Measurements from ENCODE around the gene TRIM15. TPM values are rescaled to one million over a fixed set of nuclear protein-coding genes. Genes with fewer than 3 reads are reported as not detected.

Gene TRIM15
- total RNA-seq, 2 donors from 2014 or later = 0.52 TPM; not detected in 1

- no peak for ATAC-seq
- no peaks in the 10 kb centered on the region for H3K36me3 ChIP-seq (replicated peaks in 1 of 2; ENCODE audit: insufficient read depth in 1 of 2, low read depth in 2 of 2)
- DNase-seq = no peak
- TF ChIP-seq POLR2A (IDR thresholded peaks at IDR 0.05) = no peak
- TF ChIP-seq CTCF (IDR thresholded peaks at IDR 0.05) = no peak
- H3K9me3 ChIP-seq = no peaks in the 10 kb centered on the region
- no peak overlapping the region for H3K27ac ChIP-seq
- intact Hi-C loops (cut with DNase I) = no loop called here
- no peaks in the 10 kb centered on the region for H3K4me1 ChIP-seq
- H3K4me3 ChIP-seq = no peak overlapping the region
- 44 to 58% methylated on average over 7 of the region's 7 CpGs for WGBS, 2 donors
- no peaks in the 10 kb centered on the region for H3K27me3 ChIP-seq
Measured at GRCh38 chr6:30145818-30146217, 17.5 kb upstream of the TRIM15 start.

GRCh38 chr6:30147096-30147495 lies 16.2 kb upstream of the TRIM15 start:
- no peak for TF ChIP-seq CTCF (IDR thresholded peaks at IDR 0.05)
- no peak for TF ChIP-seq POLR2A (IDR thresholded peaks at IDR 0.05)
- Histone ChIP-seq H3K4me3 (no peak overlapping the region), H3K36me3 (replicated peaks in 1 of 2; ENCODE audit: insufficient read depth in 1 of 2, low read depth in 2 of 2) (no peaks in the 10 kb centered on the region), H3K27me3 (no peaks in the 10 kb centered on the region), H3K9me3 (no peaks in the 10 kb centered on the region), H3K27ac (no peak overlapping the region), H3K4me1 (no peaks in the 10 kb centered on the region)
- WGBS, 2 donors = 77 to 83% methylated on average over 2 to 3 of the region's 3 CpGs
- intact Hi-C loops (cut with DNase I) = no loop called here
- DNase-seq (no peak), ATAC-seq (no peak)

- no peaks in the 10 kb centered on the region for H3K27me3 ChIP-seq
- no peaks in the 10 kb centered on the region for H3K36me3 ChIP-seq (replicated peaks in 1 of 2; ENCODE audit: insufficient read depth in 1 of 2, low read depth in 2 of 2)
- H3K4me1 ChIP-seq = no peaks in the 10 kb centered on the region
- no peak overlapping the region for H3K4me3 ChIP-seq
- ATAC-seq = no peak
- intact Hi-C loops (cut with DNase I) = no loop called here
- no peak overlapping the region for H3K27ac ChIP-seq
- no peaks in the 10 kb centered on the region for H3K9me3 ChIP-seq
- TF ChIP-seq CTCF (IDR thresholded peaks at IDR 0.05) = no peak
- TF ChIP-seq POLR2A (IDR thresholded peaks at IDR 0.05) = no peak
- no peak for DNase-seq
- 52 to 58% methylated on average over 3 of the region's 3 CpGs for WGBS, 2 donors
Measured at GRCh38 chr6:30149234-30149633, 14.1 kb upstream of the TRIM15 start.

- DNase-seq (no peak), ATAC-seq (no peak)
- no peak overlapping the region for H3K27ac ChIP-seq
- peaks cover 4% of the 10 kb centered on the region for H3K4me1 ChIP-seq
- no peaks in the 10 kb centered on the region for H3K36me3 ChIP-seq (replicated peaks in 1 of 2; ENCODE audit: insufficient read depth in 1 of 2, low read depth in 2 of 2)
- no peaks in the 10 kb centered on the region for H3K9me3 ChIP-seq
- no peaks in the 10 kb centered on the region for H3K27me3 ChIP-seq
- H3K4me3 ChIP-seq = no peak overlapping the region
- intact Hi-C loops (cut with DNase I) = no loop called here
- TF ChIP-seq CTCF (IDR thresholded peaks at IDR 0.05) = no peak
- no peak for TF ChIP-seq POLR2A (IDR thresholded peaks at IDR 0.05)
- WGBS, 2 donors = 57 to 67% methylated on average over 7 of the region's 7 CpGs
Measured at GRCh38 chr6:30149858-30150550, 13.3 kb upstream of the TRIM15 start.
